Vagina (tissue), 2 donors: ENCODE data around the gene FAM210B. TPM values are rescaled to one million over a fixed set of nuclear protein-coding genes. Genes with fewer than 3 reads are reported as not detected.

Experiments
- DNase-seq, 2 donors: peaks; one replicate each; pipeline ENCODE4 v3.0.0-alpha.2; 2017; ENCODE audit errors: extremely low spot score in 2 of 2
- H3K27ac ChIP-seq: fragments of 200-600 bp; sonication (generic); one replicate; pipeline ENCODE4 v1.5.1; 2019
- H3K27me3 ChIP-seq: fragments of 200-600 bp; sonication (generic); one replicate; pipeline ENCODE4 v1.5.1; 2019
- H3K36me3 ChIP-seq, 2 donors: fragments of 200-600 bp; sonication (generic); one replicate each; pipeline ENCODE4 v1.5.1; 2017 to 2019
- H3K4me1 ChIP-seq: fragments of 200-600 bp; sonication (generic); one replicate; pipeline ENCODE4 v1.5.1; 2019
- H3K4me3 ChIP-seq, 2 donors: fragments of 200-600 bp; sonication (generic); 1 replicate in 1 of 2; 2 replicates in 1 of 2; pipeline ENCODE4 v1.5.1; 2016 to 2019
- H3K9me3 ChIP-seq: fragments of 200-600 bp; sonication (generic); one replicate; pipeline ENCODE4 v1.5.1; 2019
- POLR2A ChIP-seq, 2 donors: fragments of 450-650 bp; IDR thresholded peaks; one replicate each; pipeline ENCODE4 v1.6.1; 2017; ENCODE audit warnings: antibody characterized with exemption in 2 of 2, mild to moderate bottlenecking in 2 of 2, moderate library complexity in 2 of 2
- POLR2AphosphoS5 ChIP-seq, 2 donors: sonication (generic); formaldehyde crosslinking; IDR thresholded peaks; one replicate each; pipeline ENCODE4 v1.9.0; 2017; ENCODE audit warnings: antibody characterized with exemption in 2 of 2, mild to moderate bottlenecking in 2 of 2, low read depth in 1 of 2; ENCODE audit not compliant: insufficient read depth in 1 of 2
- intact Hi-C: fragments of 100-400 bp; cut with DNase I; formaldehyde crosslinking; loops from one replicate; pipeline ENCODE4 v1.15.1; 2023
- total RNA-seq: library from RNA; depleted of rRNA; stranded (reverse); fragments of >200 nt; gene quantifications from one replicate; pipeline ENCODE4 v1.2.3, GENCODE V29; 2016
- TF ChIP-seq, protein P1 (sequence below), 3 experiments: fragments of 450-650 bp in 2 of 3; fragments of 200-600 bp in 1 of 3; sonication (generic) in 1 of 3; IDR thresholded peaks; one replicate each; pipeline ENCODE4 v1.5.1; 2017 to 2019; ENCODE audit warnings: antibody characterized with exemption in 3 of 3, mild to moderate bottlenecking in 2 of 3, moderate library complexity in 2 of 3

FAM210B gene, protein sequence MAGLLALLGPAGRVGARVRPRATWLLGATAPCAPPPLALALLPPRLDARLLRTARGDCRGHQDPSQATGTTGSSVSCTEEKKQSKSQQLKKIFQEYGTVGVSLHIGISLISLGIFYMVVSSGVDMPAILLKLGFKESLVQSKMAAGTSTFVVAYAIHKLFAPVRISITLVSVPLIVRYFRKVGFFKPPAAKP
- total RNA-seq = 46.4 TPM

DNA sequence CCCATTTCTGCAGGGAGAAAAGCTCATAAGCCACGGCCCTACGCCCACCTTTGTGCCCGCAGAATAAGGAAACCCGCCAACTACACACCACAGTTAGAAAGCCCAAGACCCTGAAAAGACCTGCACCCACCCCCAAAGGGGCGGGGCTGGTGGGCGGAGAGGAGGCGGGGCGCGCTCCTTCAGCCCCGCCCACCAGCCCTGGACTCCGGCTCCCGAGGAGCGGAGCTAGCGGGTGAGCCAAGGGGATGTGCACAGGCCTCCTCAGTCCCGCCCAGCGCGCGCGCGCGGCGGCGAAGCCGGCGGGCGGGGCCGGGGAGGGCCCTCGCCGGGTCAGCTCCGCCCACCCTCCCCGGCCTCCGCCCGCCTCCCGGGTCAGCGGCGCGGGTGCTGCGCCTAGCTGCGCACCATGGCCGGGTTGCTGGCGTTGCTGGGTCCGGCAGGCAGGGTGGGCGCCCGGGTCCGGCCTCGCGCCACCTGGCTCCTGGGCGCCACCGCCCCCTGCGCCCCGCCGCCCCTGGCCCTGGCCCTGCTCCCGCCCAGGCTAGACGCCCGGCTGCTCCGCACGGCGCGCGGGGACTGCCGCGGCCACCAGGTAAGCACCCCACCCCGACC, at the start of gene FAM210B:
FAM210B (plus strand) TSS at position 375 of the 612 bp plus-strand sequence; CDS start at position 407, 32 bp downstream.
- Histone ChIP-seq H3K4me3 (peak within 1 kb of the TSS; percentile 66 to 100), H3K36me3 (peaks cover 0 to 3% of the 10 kb centered on the region in 2 donors), H3K4me1 (peaks cover 30% of the 10 kb centered on the region), H3K27ac (peak within 1 kb of the TSS; percentile 59), H3K9me3 (no peaks in the 10 kb centered on the region), H3K27me3 (no peaks in the 10 kb centered on the region)
- TF ChIP-seq POLR2A (IDR thresholded peaks at IDR 0.05) (peak in 1 of 2 donors; percentile 43), POLR2AphosphoS5 (IDR thresholded peaks at IDR 0.05; ENCODE audit: insufficient read depth in 1 of 2, low read depth in 1 of 2) (no peak)
- no peak for DNase-seq
- intact Hi-C loops = no loop called here

DNA sequence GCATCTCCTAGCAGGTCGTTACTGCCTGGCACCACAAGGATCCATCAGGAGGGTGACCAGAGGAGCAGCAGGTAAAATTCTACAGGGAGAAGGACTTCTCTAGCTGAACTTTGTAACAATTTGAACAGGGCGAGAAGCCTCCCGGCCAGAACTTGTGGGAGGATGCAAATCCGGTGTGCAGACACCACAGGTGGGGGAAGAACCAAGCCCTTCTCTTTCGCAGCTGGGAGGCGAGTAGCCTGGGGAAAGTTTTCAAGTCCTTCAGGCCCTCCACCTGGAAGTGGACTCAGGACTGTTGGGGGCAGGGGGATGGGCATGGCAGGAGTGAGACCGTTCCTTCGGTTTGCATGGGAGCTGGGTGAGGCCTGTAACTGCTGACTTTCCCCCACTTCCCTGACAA, 42.7 kb upstream of the FAM210B start:
- H3K4me3 ChIP-seq = no peak overlapping the region

DNA sequence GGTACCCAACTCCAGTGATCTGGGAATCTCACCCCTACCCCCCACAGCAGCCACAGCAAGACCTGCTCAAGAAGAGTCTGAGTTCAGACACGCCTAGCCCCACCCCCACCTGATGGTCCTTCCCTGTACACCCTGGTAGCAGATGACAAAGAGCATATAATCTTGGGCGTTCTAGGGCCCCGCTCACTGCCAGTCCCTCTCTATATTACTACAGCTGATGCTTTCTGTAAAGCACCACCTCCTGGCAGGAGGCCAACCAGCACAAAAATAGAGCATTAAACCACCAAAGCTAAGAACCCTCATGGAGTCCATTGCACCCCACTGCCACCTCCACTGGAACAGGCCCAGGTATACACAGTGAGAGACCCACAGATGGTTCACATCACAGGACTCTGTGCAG, 42.3 kb upstream of the FAM210B start:
- no peak for TF ChIP-seq POLR2A (IDR thresholded peaks at IDR 0.05)
- TF ChIP-seq POLR2AphosphoS5 (IDR thresholded peaks at IDR 0.05; ENCODE audit: insufficient read depth in 1 of 2, low read depth in 1 of 2) = no peak
- TF ChIP-seq, protein P1, sequence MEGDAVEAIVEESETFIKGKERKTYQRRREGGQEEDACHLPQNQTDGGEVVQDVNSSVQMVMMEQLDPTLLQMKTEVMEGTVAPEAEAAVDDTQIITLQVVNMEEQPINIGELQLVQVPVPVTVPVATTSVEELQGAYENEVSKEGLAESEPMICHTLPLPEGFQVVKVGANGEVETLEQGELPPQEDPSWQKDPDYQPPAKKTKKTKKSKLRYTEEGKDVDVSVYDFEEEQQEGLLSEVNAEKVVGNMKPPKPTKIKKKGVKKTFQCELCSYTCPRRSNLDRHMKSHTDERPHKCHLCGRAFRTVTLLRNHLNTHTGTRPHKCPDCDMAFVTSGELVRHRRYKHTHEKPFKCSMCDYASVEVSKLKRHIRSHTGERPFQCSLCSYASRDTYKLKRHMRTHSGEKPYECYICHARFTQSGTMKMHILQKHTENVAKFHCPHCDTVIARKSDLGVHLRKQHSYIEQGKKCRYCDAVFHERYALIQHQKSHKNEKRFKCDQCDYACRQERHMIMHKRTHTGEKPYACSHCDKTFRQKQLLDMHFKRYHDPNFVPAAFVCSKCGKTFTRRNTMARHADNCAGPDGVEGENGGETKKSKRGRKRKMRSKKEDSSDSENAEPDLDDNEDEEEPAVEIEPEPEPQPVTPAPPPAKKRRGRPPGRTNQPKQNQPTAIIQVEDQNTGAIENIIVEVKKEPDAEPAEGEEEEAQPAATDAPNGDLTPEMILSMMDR (IDR thresholded peaks at IDR 0.05) = no peak
- no peak for DNase-seq
- no peaks in the 10 kb centered on the region for H3K36me3 ChIP-seq
- H3K4me3 ChIP-seq = no peak overlapping the region
- H3K27me3 ChIP-seq = no peaks in the 10 kb centered on the region
- no peaks in the 10 kb centered on the region for H3K9me3 ChIP-seq
- H3K27ac ChIP-seq = no peak overlapping the region
- H3K4me1 ChIP-seq = no peaks in the 10 kb centered on the region
- intact Hi-C loops = no loop called here

More for the DNA sequence above, 42.7 kb upstream of the FAM210B start:
- intact Hi-C loops = no loop called here
- TF ChIP-seq POLR2A (IDR thresholded peaks at IDR 0.05) (no peak), POLR2AphosphoS5 (IDR thresholded peaks at IDR 0.05; ENCODE audit: insufficient read depth in 1 of 2, low read depth in 1 of 2) (no peak)
- TF ChIP-seq, protein P1 (IDR thresholded peaks at IDR 0.05) = no peak
- no peak overlapping the region for H3K27ac ChIP-seq
- no peaks in the 10 kb centered on the region for H3K36me3 ChIP-seq
- no peaks in the 10 kb centered on the region for H3K4me1 ChIP-seq
- no peaks in the 10 kb centered on the region for H3K27me3 ChIP-seq
- DNase-seq = no peak
- H3K9me3 ChIP-seq = no peaks in the 10 kb centered on the region

DNA sequence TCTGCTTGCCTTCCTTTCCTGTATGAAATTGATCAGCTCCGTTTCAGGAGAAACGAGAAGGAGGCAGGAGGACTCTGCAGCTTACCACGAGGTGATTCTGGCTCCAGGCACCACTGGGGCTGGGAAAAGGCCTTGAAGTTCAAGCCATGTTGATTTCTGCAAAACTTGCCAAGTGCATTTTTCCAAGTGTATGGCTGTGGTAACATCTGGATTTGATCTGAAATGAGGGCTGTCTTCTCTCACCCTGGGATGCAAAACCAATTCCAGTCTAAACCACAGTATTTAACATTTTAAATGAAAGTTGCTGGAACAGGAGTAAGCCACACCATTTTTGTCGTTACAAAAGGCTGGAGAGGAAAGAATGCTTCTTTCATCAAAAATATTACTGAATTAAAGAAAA, 36.1 kb upstream of the FAM210B start:
- no peak overlapping the region for H3K27ac ChIP-seq
- H3K4me1 ChIP-seq = peaks cover 14% of the 10 kb centered on the region
- H3K9me3 ChIP-seq = no peaks in the 10 kb centered on the region
- H3K36me3 ChIP-seq = no peaks in the 10 kb centered on the region
- H3K4me3 ChIP-seq = no peak overlapping the region
- intact Hi-C loops = no loop called here
- DNase-seq = no peak
- no peaks in the 10 kb centered on the region for H3K27me3 ChIP-seq
- no peak for TF ChIP-seq POLR2AphosphoS5 (IDR thresholded peaks at IDR 0.05; ENCODE audit: insufficient read depth in 1 of 2, low read depth in 1 of 2)
- TF ChIP-seq, protein P1 (IDR thresholded peaks at IDR 0.05) = no peak
- TF ChIP-seq POLR2A (IDR thresholded peaks at IDR 0.05) = no peak

DNA sequence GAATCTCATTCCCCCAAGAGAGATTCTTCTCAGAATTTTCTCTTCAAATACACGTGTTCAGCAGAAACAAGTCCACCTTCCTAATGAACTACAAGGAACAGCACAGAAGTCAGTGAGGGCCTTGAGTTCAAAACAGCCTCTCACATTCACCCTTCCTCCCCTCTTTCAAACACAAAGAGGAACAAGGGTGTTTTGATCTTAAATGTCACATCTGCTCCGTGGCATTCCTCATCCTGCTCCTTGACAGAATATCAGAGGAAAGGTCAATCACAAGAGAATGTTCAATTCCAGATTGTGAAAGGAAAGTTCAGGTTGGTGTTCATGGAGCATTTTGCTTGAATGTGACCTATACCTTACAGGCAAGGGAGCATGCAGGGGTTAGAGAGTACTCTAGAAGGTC, 35.6 kb upstream of the FAM210B start:
- no peak overlapping the region for H3K4me3 ChIP-seq

DNA sequence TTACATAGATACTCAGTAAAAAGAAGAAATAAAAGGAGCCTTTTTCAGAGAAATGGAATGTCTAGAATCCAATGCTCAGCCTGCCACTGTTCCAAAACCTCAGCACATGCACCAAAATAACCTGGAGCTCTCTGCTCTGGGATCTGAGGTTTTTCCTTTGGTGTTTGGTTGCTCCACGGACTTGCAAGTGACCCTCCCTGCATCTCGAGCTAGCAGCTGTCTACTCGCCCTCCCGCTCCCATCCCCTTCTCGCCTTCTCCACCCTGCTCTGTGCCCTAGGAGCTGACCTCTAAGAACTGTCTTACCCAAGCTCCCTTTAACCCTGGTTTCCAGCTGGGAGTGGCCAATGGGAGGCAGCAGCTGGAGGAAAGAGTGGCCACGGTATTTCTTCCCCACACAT, 35.1 kb upstream of the FAM210B start:
- TF ChIP-seq, protein P1 (IDR thresholded peaks at IDR 0.05) = no peak
- TF ChIP-seq POLR2AphosphoS5 (IDR thresholded peaks at IDR 0.05; ENCODE audit: insufficient read depth in 1 of 2, low read depth in 1 of 2) (no peak), POLR2A (IDR thresholded peaks at IDR 0.05) (no peak)
- no peaks in the 10 kb centered on the region for H3K27me3 ChIP-seq
- intact Hi-C loops = no loop called here
- no peak overlapping the region for H3K27ac ChIP-seq
- no peak overlapping the region for H3K4me3 ChIP-seq
- no peak for DNase-seq
- H3K4me1 ChIP-seq = peaks cover 14% of the 10 kb centered on the region
- H3K9me3 ChIP-seq = no peaks in the 10 kb centered on the region
- H3K36me3 ChIP-seq = no peaks in the 10 kb centered on the region

More for the DNA sequence above, 35.6 kb upstream of the FAM210B start:
- TF ChIP-seq POLR2A (IDR thresholded peaks at IDR 0.05) = no peak
- no peak for DNase-seq
- Histone ChIP-seq H3K27me3 (no peaks in the 10 kb centered on the region), H3K36me3 (no peaks in the 10 kb centered on the region), H3K27ac (no peak overlapping the region), H3K9me3 (no peaks in the 10 kb centered on the region), H3K4me1 (peaks cover 14% of the 10 kb centered on the region)
- intact Hi-C loops = no loop called here
